ENCODE data around the gene CGB1. TPM values are rescaled to one million over a fixed set of nuclear protein-coding genes. Genes with fewer than 3 reads are reported as not detected.
"Not testable (repeated sequence)": the region's sequence is repeated elsewhere in the genome, so short reads cannot be mapped to it uniquely, and the experiment has no call there.

CGB1 gene
- total RNA-seq (2022) = not detected in 2 replicates
- not detected for Bru-seq, nascent RNA
- BruChase-seq, experiment 1, labeled RNA remaining after a 2-hour chase = not detected
- BruChase-seq, experiment 2, labeled RNA remaining after a 6-hour chase = not detected
- long read RNA-seq = 0 reads

- H3K27ac Mint-ChIP-seq (ENCODE audit: unreplicated experiment); H3K4me3 ChIP-seq (ENCODE audit: low read depth, low read length); intact Hi-C loops (cut with micrococcal nuclease; ENCODE audit: unreplicated experiment); H3K27me3 ChIP-seq (replicated peaks; ENCODE audit: control insufficient read depth, insufficient read depth, low read length); H3K27me3 Mint-ChIP-seq (ENCODE audit: insufficient read depth, unreplicated experiment); H3K9me3 Mint-ChIP-seq (ENCODE audit: unreplicated experiment); H3K4me3 Mint-ChIP-seq (ENCODE audit: unreplicated experiment); H3K36me3 ChIP-seq (ENCODE audit: control insufficient read depth, insufficient read depth, low read length); H3K4me1 ChIP-seq; H3K4me1 Mint-ChIP-seq (ENCODE audit: low read depth, unreplicated experiment); CTCF ChIA-PET; H3K9me3 ChIP-seq; H3K36me3 Mint-ChIP-seq (ENCODE audit: insufficient read depth, unreplicated experiment); POLR2A ChIA-PET; BruUV-seq (replicated peaks): not testable (repeated sequence)
- peak; percentile 53 to 85 for TF ChIP-seq CTCF (IDR thresholded peaks at IDR 0.05; ENCODE audit: insufficient read depth in 1 of 2, low read depth in 1 of 2, low read length in 1 of 2, severe bottlenecking in 1 of 2, unreplicated experiment in 1 of 2)
- peak; percentile 73 to 74 for DNase-seq
These were observed at the start of gene CGB1 for GRCh38 chr19:49036815-49037214. CGB1 (minus strand) TSS chr19:49036895; CDS start chr19:49036711, 184 bp downstream.

- Histone ChIP-seq H3K27me3 (replicated peaks; ENCODE audit: control insufficient read depth, insufficient read depth, low read length) (no peaks in the 10 kb centered on the region), H3K36me3 (ENCODE audit: control insufficient read depth, insufficient read depth, low read length) (no peaks in the 10 kb centered on the region), H3K9me3 (no peaks in the 10 kb centered on the region), H3K4me3 (ENCODE audit: low read depth, low read length) (peak overlapping the region; percentile 71), H3K4me1 (0 out of 2 replicates have a peak, but pooled peaks cover 7% of the 10 kb centered on the region)
- H3K27ac Mint-ChIP-seq (ENCODE audit: unreplicated experiment) = peak overlapping the region; percentile 78
- CTCF ChIA-PET = no interaction called here
- POLR2A ChIA-PET = no interaction called here
- H3K9me3 Mint-ChIP-seq (ENCODE audit: unreplicated experiment) = no peaks in the 10 kb centered on the region
- intact Hi-C loops (cut with micrococcal nuclease; ENCODE audit: unreplicated experiment) = no loop called here
- peaks cover 17% of the 10 kb centered on the region for H3K4me1 Mint-ChIP-seq (ENCODE audit: low read depth, unreplicated experiment)
- no peaks in the 10 kb centered on the region for H3K27me3 Mint-ChIP-seq (ENCODE audit: insufficient read depth, unreplicated experiment)
- no peak for DNase-seq
- peak overlapping the region; percentile 92 for H3K4me3 Mint-ChIP-seq (ENCODE audit: unreplicated experiment)
- BruUV-seq (replicated peaks) = no TSS peak
- peaks cover 65% of the 10 kb centered on the region for H3K36me3 Mint-ChIP-seq (ENCODE audit: insufficient read depth, unreplicated experiment)
- TF ChIP-seq CTCF (IDR thresholded peaks at IDR 0.05; ENCODE audit: insufficient read depth in 1 of 2, low read depth in 1 of 2, low read length in 1 of 2, severe bottlenecking in 1 of 2, unreplicated experiment in 1 of 2) = no peak
These were observed 49.6 kb upstream of the CGB1 start for GRCh38 chr19:49086296-49086695.

GRCh38 chr19:49085868-49086232 lies 49.2 kb upstream of the CGB1 start:
- Mint-ChIP-seq H3K36me3 (ENCODE audit: insufficient read depth, unreplicated experiment) (peaks cover 60% of the 10 kb centered on the region), H3K27me3 (ENCODE audit: insufficient read depth, unreplicated experiment) (no peaks in the 10 kb centered on the region), H3K4me3 (ENCODE audit: unreplicated experiment) (peak overlapping the region; percentile 92), H3K4me1 (ENCODE audit: low read depth, unreplicated experiment) (peaks cover 17% of the 10 kb centered on the region), H3K9me3 (ENCODE audit: unreplicated experiment) (no peaks in the 10 kb centered on the region), H3K27ac (ENCODE audit: unreplicated experiment) (peak overlapping the region; percentile 78)
- no TSS peak for BruUV-seq (replicated peaks)
- TF ChIP-seq CTCF (IDR thresholded peaks at IDR 0.05; ENCODE audit: insufficient read depth in 1 of 2, low read depth in 1 of 2, low read length in 1 of 2, severe bottlenecking in 1 of 2, unreplicated experiment in 1 of 2) = no peak
- ChIA-PET POLR2A (no interaction called here), CTCF (no interaction called here)
- no peaks in the 10 kb centered on the region for H3K9me3 ChIP-seq
- H3K36me3 ChIP-seq (ENCODE audit: control insufficient read depth, insufficient read depth, low read length) = no peaks in the 10 kb centered on the region
- intact Hi-C loops (cut with micrococcal nuclease; ENCODE audit: unreplicated experiment) = loop anchor here (1.0 to 2.0 kb wide), 3 partner anchors 11 to 33 kb away; partner anchors contain the start of genes C19orf73, NTF4 and PPFIA3
- DNase-seq = no peak
- H3K4me3 ChIP-seq (ENCODE audit: low read depth, low read length) = peak overlapping the region; percentile 71
- 0 out of 2 replicates have a peak, but pooled peaks cover 7% of the 10 kb centered on the region for H3K4me1 ChIP-seq
- H3K27me3 ChIP-seq (replicated peaks; ENCODE audit: control insufficient read depth, insufficient read depth, low read length) = no peaks in the 10 kb centered on the region

Measured in Caco-2 (cell line).